Activated T-cell treated with anti-CD3 and anti-CD28 coated beads for 4 hours (primary cell): ENCODE results near the gene SLC52A1.
"Not testable (repeated sequence)": the region's sequence is repeated elsewhere in the genome, so short reads cannot be mapped to it uniquely, and the experiment has no call there.

Experiments
- DNase-seq: peaks from one replicate; pipeline ENCODE4 v3.0.0-alpha.2; 2020

SLC52A1 gene

DNA sequence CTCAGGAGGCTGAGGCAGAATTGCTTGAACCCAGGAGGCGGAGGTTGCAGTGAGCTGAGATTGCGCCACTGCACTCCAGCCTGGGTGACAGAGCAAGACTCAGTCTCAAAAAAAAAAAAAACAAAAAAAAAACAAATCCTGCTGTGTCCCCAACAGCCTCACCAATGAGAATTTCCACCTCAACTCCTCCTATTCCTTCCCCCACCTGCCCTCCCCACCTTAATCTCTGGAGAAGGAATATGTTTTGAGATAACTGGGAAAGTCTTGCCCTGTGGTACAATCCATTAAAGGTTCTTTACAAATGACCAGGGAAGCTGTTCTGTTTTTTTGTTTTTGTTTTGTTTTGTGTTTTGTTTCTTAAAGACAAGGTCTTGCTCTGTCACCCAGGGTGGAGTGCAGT, 5.1 kb downstream of the SLC52A1 start:
- DNase-seq, result not testable (repeated sequence)

DNA sequence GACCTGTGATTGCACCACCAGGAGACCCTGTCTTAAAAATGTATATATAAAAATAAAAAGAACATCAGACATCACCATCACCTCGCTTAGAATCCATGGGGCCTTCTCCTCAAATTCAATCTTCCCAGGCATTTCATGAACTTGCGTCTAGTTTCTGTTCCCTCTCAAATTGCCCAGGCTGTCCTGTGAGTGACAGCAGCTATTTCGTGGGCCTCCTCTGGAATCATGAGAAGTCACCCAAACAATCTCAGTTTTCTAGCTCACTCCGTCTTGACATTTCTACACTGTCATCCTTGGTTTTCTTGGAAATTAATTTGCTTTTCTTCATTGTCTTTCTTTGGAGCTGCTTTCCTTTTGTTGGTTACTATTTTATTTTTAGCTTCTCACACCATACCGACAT, 7.3 kb downstream of the SLC52A1 start:
- DNase-seq, result no peak

GRCh38 chr17:5027299-5027698, 7.9 kb downstream of the SLC52A1 start:
- no peak for DNase-seq

GRCh38 chr17:5024604-5025003, 10.6 kb downstream of the SLC52A1 start:
- DNase-seq, result no peak

GRCh38 chr17:5023588-5024147, 11.6 kb downstream of the SLC52A1 start:
- DNase-seq, result no peak

- no peak for DNase-seq
Measured at GRCh38 chr17:5022171-5022711, 13.0 kb downstream of the SLC52A1 start.

- DNase-seq, result no peak
Measured at GRCh38 chr17:5020502-5021023, 14.7 kb downstream of the SLC52A1 start.

- DNase-seq, result no peak
Measured at GRCh38 chr17:5019475-5019956, 15.7 kb downstream of the SLC52A1 start.

- DNase-seq, result no peak
Measured at GRCh38 chr17:5014357-5014756, 20.9 kb downstream of the SLC52A1 start.

DNA sequence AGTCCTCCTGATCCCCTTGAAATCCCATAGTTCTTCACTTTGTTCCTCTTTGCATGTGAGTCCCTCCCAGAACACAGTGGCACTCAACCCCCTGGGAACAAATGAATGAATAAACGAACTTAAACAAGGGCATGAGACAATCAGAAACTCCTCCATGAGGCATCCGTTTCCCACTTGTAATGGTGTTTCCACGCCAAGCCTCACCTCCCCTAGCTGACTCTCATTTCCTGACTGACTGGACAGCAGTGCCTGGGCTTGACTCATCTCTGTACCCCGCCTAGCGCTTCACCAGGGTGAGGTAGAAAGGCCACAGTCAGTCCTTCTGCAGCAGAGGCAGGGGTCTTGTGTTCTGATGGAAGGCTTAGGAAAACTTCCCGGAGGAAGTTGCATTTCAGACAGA, 23.3 kb downstream of the SLC52A1 start:
- DNase-seq, result no peak

GRCh38 chr17:5003214-5003867, 31.9 kb downstream of the SLC52A1 start:
- DNase-seq, result no peak

DNA sequence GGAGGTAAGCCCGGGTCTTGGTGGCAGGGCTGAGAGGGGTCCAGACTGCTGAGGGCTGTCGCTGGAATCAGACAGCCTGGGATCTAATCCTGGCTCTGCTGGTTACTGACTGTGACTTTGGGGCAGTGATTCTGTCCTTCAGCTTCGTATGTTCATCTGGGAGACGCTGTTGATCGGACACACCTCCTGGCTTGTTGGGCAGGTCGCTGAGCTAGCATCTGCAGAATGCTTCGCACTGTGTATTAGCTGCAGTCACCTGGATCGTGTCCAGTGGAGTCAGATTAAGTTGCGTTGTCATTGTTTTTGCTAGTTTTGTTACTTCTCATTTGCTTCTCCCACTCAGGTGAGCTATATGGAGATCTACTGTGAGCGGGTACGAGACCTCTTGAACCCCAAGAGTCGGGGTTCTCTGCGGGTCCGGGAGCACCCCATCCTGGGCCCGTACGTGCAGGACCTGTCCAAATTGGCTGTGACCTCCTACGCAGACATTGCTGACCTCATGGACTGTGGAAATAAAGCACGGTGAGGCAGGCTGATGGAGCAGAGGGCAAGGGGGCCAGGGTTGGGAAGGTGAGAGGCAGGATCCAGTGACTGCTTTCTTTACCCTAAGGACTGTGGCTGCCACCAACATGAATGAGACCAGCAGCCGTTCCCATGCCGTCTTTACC, 33.0 kb downstream of the SLC52A1 start:
- no peak for DNase-seq

GRCh38 chr17:5000237-5000639, 35.0 kb downstream of the SLC52A1 start:
- DNase-seq, result no peak

DNA sequence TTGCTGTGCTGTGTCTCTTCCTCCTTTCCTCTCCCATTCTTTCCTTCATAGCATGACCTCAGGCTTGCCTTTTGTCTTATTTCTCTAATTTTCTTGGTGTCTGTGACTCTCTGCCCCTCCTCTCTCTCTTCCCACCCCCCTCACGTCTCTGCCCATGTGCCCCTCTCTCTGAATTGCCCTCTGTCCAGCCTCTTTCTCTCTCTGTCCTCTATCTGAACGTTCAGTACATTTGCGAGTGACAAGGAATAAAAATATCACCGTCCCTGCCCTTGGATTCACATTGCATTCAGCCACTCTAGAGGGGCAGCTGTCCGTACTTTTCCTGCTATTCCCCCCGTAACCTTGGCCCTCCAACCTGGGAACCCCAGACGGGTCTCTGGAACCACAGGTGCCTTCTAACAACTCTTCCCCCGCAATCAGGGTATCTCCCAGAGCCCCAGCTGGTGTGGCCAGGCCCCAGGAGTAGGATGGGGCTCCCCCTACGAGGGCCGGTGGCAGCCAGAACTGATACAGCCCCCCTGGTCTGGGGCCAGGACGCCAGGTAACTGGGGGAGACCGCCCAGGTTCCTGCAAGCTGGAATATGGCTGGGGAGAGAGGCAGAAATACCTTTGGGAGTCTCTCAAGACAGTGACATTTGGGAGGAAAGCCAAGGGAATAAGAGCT, 35.7 kb downstream of the SLC52A1 start:
- no peak for DNase-seq

DNA sequence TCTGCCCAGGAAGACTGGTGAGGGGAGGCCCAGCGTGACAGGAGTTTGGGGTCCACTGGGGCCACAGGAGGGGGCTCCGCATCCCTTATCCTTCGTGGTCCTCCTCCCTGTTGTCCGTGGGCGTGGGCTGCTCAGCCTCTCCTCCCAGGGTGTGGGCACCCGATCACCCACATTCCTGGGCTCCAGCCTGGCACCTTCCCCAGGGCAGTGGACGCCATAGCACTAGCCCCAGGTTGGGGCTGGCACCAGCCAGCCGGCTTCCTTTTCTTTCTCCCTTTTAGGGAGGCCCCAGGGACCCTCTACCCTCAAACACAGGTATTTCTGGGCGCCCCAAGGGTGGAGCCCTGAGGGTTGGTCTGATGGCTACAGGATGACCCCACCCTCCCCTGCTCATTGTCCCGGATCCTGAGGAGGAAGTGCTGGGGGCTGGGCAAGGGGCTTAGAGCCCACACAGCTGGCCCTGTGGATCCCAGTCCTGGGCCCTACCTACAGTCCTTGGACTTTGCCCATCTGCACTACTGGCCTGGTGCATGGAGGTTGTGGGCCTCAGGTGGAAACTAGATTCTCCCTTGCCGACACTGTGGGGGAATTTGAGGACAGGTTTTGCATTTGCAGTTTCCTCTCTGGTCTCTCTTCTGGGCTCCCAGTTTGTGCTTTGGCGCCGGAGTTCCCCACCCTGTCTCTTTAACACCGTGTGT, 36.3 kb downstream of the SLC52A1 start:
- DNase-seq, result no peak

GRCh38 chr17:4998027-4998731, 37.0 kb downstream of the SLC52A1 start:
- DNase-seq, result peak; percentile 13

GRCh38 chr17:4997302-4998026, 37.8 kb downstream of the SLC52A1 start, which contains the start of the genes INCA1 and KIF1C:
INCA1 (minus strand) TSS chr17:4997522; CDS start chr17:4994437, 3,085 bp downstream.
KIF1C (plus strand) TSS chr17:4997950; CDS start chr17:5000247, 2,297 bp downstream.
- peak; percentile 83 for DNase-seq

DNA sequence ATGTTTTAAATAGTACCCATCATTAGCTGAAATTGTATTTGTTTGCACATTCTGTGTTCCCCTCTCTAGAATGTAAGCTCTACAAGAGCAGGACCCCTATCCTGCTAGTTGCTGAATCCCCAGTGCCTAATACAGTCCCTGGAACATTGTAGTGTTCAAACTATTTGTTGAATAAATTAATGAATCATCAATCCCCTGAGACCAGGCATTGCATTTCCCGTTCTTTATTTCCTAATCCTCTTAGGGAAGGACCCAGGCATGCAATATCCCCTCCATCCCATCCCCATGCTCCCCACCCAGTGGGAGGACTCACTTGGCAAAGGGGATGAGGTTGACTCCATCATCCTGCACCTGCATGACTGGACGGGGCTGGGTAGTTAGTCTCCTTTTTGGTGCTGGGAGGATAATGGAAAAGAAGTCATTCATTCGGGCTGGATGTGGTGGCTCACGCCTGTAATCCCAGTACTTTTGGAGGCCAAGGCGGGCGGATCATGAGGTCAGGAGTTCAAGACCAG, 41.1 kb downstream of the SLC52A1 start:
- DNase-seq, result no peak

DNA sequence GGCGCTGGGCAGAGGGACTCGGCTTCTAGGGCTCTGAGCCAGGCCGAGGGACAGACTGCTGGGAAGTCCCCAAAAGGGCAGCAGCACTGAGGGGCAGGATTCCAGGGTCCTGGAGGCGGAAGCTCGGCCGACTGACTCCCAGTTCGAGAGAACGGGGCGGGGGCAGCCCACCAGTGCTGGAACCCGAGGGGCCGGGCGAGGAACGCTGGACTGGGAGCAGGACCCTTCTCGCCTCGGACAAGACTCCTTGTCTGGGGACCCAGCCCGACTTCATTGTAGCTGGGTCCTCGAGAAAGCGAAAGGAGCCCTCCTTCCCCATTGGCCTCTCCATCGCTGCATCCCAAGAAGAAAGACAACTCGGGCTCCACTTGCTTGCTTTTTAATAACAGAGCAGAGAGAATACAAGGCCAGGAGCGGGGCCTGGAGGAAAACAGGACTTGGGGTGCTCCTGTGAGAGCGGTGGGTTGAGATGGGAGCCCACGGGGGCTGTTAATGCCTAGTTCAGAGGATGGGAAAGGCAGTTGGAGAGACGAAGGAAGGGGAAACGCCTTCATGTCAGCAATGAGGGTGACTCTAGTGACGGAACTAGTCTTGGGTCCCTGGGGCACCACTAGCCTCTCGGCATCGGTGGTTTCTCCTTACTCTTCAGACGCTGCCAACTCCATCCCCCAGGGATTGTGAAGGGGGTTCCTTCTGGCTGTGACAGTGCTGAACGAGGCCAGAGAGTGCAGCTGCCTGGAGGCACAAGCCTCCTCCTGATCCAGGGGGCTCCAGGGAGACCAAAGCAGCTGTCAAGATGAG, 47.3 kb downstream of the SLC52A1 start:
- DNase-seq, result no peak
